HG03354 (cell line): ENCODE data around the gene MYO7B.
"Not testable (repeated sequence)": the region's sequence is repeated elsewhere in the genome, so short reads cannot be mapped to it uniquely, and the experiment has no call there.

Source experiments
- ATAC-seq: cut with Tn5 transposase; IDR thresholded peaks from one replicate; pipeline ENCODE4 v1.9.1; 2021; ENCODE audit warnings: mild to moderate bottlenecking; ENCODE audit not compliant: unreplicated experiment, poor library complexity, severe bottlenecking

The MYO7B gene

GRCh38 chr2:127520424-127520823 lies 15.1 kb upstream of the MYO7B start:
- no peak for ATAC-seq

- no peak for ATAC-seq
These were observed 12.1 kb upstream of the MYO7B start for GRCh38 chr2:127523269-127523939.

- not testable (repeated sequence) for ATAC-seq
These were observed 11.2 kb upstream of the MYO7B start for GRCh38 chr2:127524198-127524834.

GRCh38 chr2:127525691-127526131 lies 9.8 kb upstream of the MYO7B start:
- peak; percentile 4 for ATAC-seq

GRCh38 chr2:127526132-127527000 lies 9.1 kb upstream of the MYO7B start, which contains the start of gene IWS1:
TSS of gene IWS1 (minus strand) at chr2:127526489. CDS start at chr2:127526208, 281 bp downstream.
- ATAC-seq = peak; percentile 88

GRCh38 chr2:127527001-127527804 lies 8.3 kb upstream of the MYO7B start:
- ATAC-seq = peak; percentile 17

GRCh38 chr2:127528487-127528886 lies 7.0 kb upstream of the MYO7B start:
- no peak for ATAC-seq

- ATAC-seq = not testable (repeated sequence)
These were observed 6.1 kb upstream of the MYO7B start for GRCh38 chr2:127529416-127529815.

- ATAC-seq = no peak
These were observed 5.0 kb upstream of the MYO7B start for GRCh38 chr2:127530245-127531140.

- ATAC-seq = no peak
These were observed 4.2 kb upstream of the MYO7B start for GRCh38 chr2:127531221-127531648.

- no peak for ATAC-seq
These were observed 3.2 kb upstream of the MYO7B start for GRCh38 chr2:127532296-127532695.

- no peak for ATAC-seq
These were observed 435 bp downstream of the MYO7B start for GRCh38 chr2:127535918-127536317.

- ATAC-seq = no peak
These were observed 1.4 kb downstream of the MYO7B start for GRCh38 chr2:127536707-127537541.

GRCh38 chr2:127537644-127538043 lies 2.2 kb downstream of the MYO7B start:
- ATAC-seq = no peak

GRCh38 chr2:127541809-127542208 lies 6.3 kb downstream of the MYO7B start:
- no peak for ATAC-seq

- ATAC-seq = no peak
These were observed 6.7 kb downstream of the MYO7B start for GRCh38 chr2:127542231-127542630.

- ATAC-seq = not testable (repeated sequence)
These were observed 7.6 kb downstream of the MYO7B start for GRCh38 chr2:127543013-127543501.

- ATAC-seq = no peak
These were observed 9.7 kb downstream of the MYO7B start for GRCh38 chr2:127545189-127545588.
